Measurements from ENCODE around the gene CCDC24. TPM values are rescaled to one million over a fixed set of nuclear protein-coding genes. Genes with fewer than 3 reads are reported as not detected.

The CCDC24 gene
- total RNA-seq, 4 donors from 2014 or later: 12.4 to 18.2 (median 15.7) TPM

DNA sequence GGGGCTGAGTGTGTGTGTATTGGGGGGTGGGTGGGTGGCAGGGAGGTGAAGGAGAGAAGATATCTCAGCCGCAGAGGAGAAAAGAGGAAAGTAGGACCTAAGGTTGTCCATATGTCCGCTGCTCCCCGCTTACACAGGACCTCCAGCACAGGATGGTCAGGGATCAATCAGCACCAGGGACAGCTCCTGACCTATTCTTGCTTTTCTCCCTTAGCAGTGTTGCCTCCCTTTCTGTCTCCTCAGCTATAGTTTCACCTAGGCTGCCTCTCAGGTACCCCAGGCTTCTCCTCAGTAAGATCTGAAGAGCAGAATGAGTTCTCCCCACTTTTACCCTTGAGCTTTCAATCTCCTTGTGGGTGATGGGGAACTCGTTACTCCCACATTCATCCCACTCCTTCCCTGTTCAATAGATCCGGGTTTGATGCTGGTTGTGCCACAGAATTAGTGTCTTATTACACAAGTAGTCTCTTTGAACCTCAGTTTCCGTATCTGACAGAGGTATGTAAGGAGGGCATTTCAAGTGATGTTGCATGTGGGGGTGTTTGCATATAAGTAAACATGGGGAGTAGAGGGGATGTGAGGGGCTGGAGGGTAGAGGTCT lies 23.0 kb upstream of the CCDC24 start:
- Histone ChIP-seq H3K4me3 (no peak overlapping the region), H3K4me1 (peaks cover 0 to 11% (median 5%) of the 10 kb centered on the region in 4 donors), H3K36me3 (peaks cover 0 to 4% (median 0%) of the 10 kb centered on the region in 3 donors), H3K27ac (no peak overlapping the region), H3K9me3 (no peaks in the 10 kb centered on the region), H3K27me3 (no peaks in the 10 kb centered on the region)
- DNase-seq: no peak
- TF ChIP-seq POLR2A (IDR thresholded peaks at IDR 0.05): no peak
- TF ChIP-seq, protein P1, sequence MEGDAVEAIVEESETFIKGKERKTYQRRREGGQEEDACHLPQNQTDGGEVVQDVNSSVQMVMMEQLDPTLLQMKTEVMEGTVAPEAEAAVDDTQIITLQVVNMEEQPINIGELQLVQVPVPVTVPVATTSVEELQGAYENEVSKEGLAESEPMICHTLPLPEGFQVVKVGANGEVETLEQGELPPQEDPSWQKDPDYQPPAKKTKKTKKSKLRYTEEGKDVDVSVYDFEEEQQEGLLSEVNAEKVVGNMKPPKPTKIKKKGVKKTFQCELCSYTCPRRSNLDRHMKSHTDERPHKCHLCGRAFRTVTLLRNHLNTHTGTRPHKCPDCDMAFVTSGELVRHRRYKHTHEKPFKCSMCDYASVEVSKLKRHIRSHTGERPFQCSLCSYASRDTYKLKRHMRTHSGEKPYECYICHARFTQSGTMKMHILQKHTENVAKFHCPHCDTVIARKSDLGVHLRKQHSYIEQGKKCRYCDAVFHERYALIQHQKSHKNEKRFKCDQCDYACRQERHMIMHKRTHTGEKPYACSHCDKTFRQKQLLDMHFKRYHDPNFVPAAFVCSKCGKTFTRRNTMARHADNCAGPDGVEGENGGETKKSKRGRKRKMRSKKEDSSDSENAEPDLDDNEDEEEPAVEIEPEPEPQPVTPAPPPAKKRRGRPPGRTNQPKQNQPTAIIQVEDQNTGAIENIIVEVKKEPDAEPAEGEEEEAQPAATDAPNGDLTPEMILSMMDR (IDR thresholded peaks at IDR 0.05): no peak

DNA sequence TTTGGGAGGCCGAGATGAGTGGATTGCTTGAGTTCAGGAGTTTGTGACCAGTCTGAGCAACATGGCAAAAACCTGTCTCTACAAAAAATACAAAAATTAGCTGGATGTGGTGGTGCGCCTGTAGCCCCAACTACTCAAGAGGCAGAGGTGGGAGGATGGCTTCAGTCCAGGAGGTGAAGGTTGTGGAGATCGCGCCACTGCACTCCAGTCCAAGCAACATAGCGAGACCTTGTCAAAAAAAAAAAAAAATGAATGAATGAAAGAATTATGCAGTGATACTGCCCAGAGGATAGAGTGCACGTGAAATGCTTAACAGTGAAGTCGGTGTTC lies 22.0 kb upstream of the CCDC24 start:
- Histone ChIP-seq H3K36me3 (peaks cover 0 to 4% (median 0%) of the 10 kb centered on the region in 3 donors), H3K27me3 (no peaks in the 10 kb centered on the region), H3K27ac (peak overlapping the region in 1 of 4 donors; percentile 58), H3K9me3 (no peaks in the 10 kb centered on the region), H3K4me3 (peak overlapping the region in 2 of 4 donors; percentile 74 to 90), H3K4me1 (peaks cover 0 to 11% (median 5%) of the 10 kb centered on the region in 4 donors)
- no peak for DNase-seq
- no peak for TF ChIP-seq POLR2A (IDR thresholded peaks at IDR 0.05)
- TF ChIP-seq, protein P1 (IDR thresholded peaks at IDR 0.05): no peak

DNA sequence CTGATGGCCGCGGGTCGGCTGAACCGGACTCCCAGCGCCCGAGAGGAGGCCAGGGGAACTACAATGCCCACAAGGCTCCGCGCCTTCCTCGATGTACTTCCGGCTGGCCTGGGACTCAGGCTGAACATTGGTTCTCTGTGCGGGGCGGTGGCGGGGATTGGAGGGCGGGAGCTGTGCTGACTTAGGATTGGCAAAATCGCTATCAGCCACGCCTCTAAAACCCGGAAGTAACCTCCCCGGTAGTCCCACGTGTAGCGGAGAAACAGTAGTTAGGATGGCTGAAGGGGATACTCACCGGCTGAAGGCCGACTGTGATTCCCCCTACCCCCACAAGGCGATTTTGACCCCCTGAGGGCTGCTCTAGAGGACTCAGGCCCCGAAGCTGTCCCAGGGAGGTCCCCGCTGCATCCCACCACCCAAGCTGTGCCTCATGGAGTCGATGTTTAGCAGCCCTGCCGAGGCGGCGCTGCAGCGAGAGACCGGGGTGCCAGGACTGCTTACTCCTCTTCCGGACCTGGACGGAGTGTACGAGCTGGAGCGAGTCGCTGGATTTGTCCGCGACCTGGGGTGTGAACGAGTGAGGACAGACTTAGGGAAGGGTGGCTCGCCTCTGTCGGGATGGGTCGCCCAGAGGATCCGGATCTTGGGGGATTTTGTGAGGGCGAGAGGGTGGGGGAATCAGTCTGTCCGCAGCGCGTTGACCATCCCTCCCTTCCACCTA lies 21.5 kb upstream of the CCDC24 start, which contains the start of gene DPH2:
Gene DPH2 (plus strand): TSS at position 265 of the 721 bp plus-strand sequence. CDS start 166 bp downstream, at position 431.
- Histone ChIP-seq H3K36me3 (peaks cover 0 to 4% (median 0%) of the 10 kb centered on the region in 3 donors), H3K27me3 (no peaks in the 10 kb centered on the region), H3K27ac (peak within 1 kb of the TSS in 2 of 4 donors; percentile 6 to 58), H3K4me1 (peaks cover 0 to 11% (median 5%) of the 10 kb centered on the region in 4 donors), H3K9me3 (no peaks in the 10 kb centered on the region), H3K4me3 (peak within 1 kb of the TSS; percentile 55 to 90 (median 70))
- peak; percentile 96 to 99 (median 97) for DNase-seq
- TF ChIP-seq POLR2A (IDR thresholded peaks at IDR 0.05): no peak
- TF ChIP-seq, protein P1 (IDR thresholded peaks at IDR 0.05): peak in 5 of 6 experiments; percentile 16 to 41 (median 17)

DNA sequence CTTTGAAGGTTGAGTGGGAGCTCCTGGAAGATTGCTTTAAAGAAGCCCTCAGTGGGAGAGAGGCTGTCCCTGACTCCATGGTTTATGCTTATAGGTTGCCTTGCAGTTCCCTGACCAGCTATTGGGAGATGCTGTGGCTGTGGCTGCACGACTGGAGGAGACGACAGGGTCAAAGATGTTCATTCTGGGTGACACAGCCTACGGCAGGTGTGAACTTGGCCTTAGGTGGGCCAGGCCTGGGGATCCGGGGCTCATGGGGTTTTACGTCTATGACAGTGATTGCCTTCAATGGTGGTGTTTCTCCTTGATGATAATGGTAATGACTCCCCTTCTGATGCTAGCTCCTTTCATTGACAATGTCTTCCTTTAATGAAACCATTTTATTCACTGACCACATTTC lies 20.9 kb upstream of the CCDC24 start:
- Histone ChIP-seq H3K36me3 (peaks cover 0 to 4% (median 0%) of the 10 kb centered on the region in 3 donors), H3K27ac (peak overlapping the region in 1 of 4 donors; percentile 58), H3K4me1 (peaks cover 0 to 13% (median 6%) of the 10 kb centered on the region in 4 donors), H3K9me3 (no peaks in the 10 kb centered on the region), H3K4me3 (peak overlapping the region; percentile 55 to 90 (median 70)), H3K27me3 (no peaks in the 10 kb centered on the region)
- no peak for DNase-seq
- TF ChIP-seq, protein P1 (IDR thresholded peaks at IDR 0.05): no peak
- TF ChIP-seq POLR2A (IDR thresholded peaks at IDR 0.05): no peak

DNA sequence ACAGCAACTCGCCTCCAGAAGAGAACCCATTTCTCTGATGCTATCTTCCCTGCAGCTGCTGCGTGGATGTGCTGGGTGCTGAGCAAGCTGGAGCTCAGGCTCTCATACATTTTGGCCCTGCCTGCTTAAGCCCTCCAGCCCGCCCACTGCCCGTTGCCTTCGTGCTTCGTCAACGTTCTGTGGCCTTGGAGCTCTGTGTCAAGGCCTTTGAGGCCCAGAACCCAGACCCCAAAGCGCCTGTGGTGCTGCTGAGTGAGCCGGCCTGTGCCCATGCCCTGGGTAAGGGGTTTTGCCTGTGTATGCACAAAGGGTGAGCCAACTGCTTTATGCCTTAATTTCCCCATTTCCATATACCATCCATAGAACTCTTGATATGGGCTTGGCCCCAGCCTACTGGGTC lies 20.5 kb upstream of the CCDC24 start:
- no peaks in the 10 kb centered on the region for H3K9me3 ChIP-seq
- peaks cover 3 to 17% (median 10%) of the 10 kb centered on the region in 4 donors for H3K4me1 ChIP-seq
- DNase-seq: peak in 1 of 3 donors; percentile 39
- no peak overlapping the region for H3K4me3 ChIP-seq
- TF ChIP-seq, protein P1 (IDR thresholded peaks at IDR 0.05): no peak
- H3K27ac ChIP-seq: no peak overlapping the region
- H3K27me3 ChIP-seq: no peaks in the 10 kb centered on the region
- peaks cover 0 to 4% (median 0%) of the 10 kb centered on the region in 3 donors for H3K36me3 ChIP-seq

All from Peyer's patch (tissue), 4 donors.